K562 (cell line): ENCODE data around the gene OIT3.

Source experiments
- CREM ChIP-seq: IDR thresholded peaks from 2 replicates; pipeline ENCODE4 v1.6.1; 2014; ENCODE audit warnings: antibody characterized with exemption, low read depth
- EP300 ChIP-seq: IDR thresholded peaks from 2 replicates; pipeline ENCODE4 v1.6.1; 2012; ENCODE audit warnings: low read length, improper control_type of control experiment
- RNF2 ChIP-seq: sonication (generic); IDR thresholded peaks from 2 replicates; pipeline ENCODE4 v1.6.1; 2016
- TF ChIP-seq, protein P1 (sequence below), 3 experiments: IDR thresholded peaks in 2 of 3; conservative IDR thresholded peaks in 1 of 3; 2 replicates each; pipeline ENCODE4 v1.5.1; 2011 to 2012; ENCODE audit warnings: low read length in 3 of 3, mild to moderate bottlenecking in 3 of 3, control low read depth in 2 of 3, improper control_type of control experiment in 1 of 3, inconsistent platforms in 1 of 3, low read depth in 1 of 3, mixed read lengths in 1 of 3, moderate library complexity in 1 of 3; ENCODE audit not compliant: insufficient read depth in 2 of 3

DNA sequence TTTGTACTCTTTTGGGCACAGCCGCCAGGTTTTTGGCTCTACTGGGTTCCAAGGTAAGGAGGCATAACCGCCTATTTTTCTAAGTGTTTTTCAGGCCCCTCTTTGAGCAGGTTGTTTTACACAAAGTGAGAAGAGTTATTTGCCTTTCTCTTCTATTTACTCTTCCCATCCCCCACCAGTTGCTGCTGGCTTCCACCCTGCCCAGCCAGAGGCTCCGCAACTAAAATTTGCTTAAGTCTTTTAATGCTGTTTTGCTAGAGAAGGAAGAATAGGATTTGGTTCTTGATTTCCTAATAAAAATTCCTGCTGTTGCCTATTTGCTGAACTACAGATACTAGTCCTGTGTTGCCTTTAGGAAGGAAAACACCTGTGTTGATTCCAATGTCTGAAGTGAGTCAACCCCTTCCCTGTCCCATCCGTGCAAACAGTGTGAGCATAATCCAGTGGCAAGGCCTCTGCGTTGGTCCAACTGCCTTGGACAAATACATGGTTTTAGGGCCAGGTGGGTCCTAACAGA lies 59.2 kb downstream of the OIT3 start:
- TF ChIP-seq, protein P1, sequence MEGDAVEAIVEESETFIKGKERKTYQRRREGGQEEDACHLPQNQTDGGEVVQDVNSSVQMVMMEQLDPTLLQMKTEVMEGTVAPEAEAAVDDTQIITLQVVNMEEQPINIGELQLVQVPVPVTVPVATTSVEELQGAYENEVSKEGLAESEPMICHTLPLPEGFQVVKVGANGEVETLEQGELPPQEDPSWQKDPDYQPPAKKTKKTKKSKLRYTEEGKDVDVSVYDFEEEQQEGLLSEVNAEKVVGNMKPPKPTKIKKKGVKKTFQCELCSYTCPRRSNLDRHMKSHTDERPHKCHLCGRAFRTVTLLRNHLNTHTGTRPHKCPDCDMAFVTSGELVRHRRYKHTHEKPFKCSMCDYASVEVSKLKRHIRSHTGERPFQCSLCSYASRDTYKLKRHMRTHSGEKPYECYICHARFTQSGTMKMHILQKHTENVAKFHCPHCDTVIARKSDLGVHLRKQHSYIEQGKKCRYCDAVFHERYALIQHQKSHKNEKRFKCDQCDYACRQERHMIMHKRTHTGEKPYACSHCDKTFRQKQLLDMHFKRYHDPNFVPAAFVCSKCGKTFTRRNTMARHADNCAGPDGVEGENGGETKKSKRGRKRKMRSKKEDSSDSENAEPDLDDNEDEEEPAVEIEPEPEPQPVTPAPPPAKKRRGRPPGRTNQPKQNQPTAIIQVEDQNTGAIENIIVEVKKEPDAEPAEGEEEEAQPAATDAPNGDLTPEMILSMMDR (IDR thresholded peaks at IDR 0.05 in 2 of 3, conservative IDR thresholded peaks at IDR 0.05 in 1 of 3; ENCODE audit: insufficient read depth in 2 of 3, low read depth in 1 of 3, low read length in 3 of 3), result no peak
- no peak for TF ChIP-seq CREM
- no peak for TF ChIP-seq EP300
- TF ChIP-seq RNF2, result no peak
